Adrenal gland (tissue), 5 donors: ENCODE data around the gene RAD51B.

Source experiments
- POLR2A ChIP-seq, 2 donors: fragments of 450-650 bp; IDR thresholded peaks; one replicate each; pipeline ENCODE4 v1.6.1; 2017; ENCODE audit warnings: antibody characterized with exemption in 2 of 2, mild to moderate bottlenecking in 2 of 2, moderate library complexity in 1 of 2
- TF ChIP-seq, protein P1 (sequence below), 6 experiments: fragments of 450-650 bp in 4 of 6; fragments of 200-600 bp in 2 of 6; sonication (generic) in 1 of 6; IDR thresholded peaks; 1 replicate in 5 of 6; 2 replicates in 1 of 6; pipeline versions ENCODE4 v1.5.1 to v1.8.0; 2016 to 2021; ENCODE audit warnings: antibody characterized with exemption in 6 of 6, mild to moderate bottlenecking in 2 of 6, moderate library complexity in 1 of 6
- donor health status: DM: no; HTN: no; CAD: no.

DNA sequence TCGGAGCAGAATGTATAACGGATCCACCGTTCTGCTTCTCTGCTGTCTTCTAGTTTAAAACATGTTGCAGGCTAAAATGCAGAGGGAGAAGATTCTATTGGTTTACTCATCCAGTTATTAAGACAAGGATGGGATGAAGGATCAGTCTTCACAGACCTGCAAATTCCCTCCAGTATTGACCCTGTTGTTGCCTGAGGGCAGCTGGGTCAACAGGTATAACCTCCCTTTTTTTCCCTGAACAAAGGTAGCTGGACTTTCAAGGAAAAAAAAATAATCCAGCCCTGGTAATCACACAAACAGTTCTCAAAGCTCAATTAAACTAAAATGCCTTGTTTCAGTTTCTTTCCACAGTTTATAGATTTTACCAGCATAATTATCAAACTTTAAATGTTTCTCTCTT, 492.7 kb downstream of the RAD51B start:
- TF ChIP-seq, protein P1, sequence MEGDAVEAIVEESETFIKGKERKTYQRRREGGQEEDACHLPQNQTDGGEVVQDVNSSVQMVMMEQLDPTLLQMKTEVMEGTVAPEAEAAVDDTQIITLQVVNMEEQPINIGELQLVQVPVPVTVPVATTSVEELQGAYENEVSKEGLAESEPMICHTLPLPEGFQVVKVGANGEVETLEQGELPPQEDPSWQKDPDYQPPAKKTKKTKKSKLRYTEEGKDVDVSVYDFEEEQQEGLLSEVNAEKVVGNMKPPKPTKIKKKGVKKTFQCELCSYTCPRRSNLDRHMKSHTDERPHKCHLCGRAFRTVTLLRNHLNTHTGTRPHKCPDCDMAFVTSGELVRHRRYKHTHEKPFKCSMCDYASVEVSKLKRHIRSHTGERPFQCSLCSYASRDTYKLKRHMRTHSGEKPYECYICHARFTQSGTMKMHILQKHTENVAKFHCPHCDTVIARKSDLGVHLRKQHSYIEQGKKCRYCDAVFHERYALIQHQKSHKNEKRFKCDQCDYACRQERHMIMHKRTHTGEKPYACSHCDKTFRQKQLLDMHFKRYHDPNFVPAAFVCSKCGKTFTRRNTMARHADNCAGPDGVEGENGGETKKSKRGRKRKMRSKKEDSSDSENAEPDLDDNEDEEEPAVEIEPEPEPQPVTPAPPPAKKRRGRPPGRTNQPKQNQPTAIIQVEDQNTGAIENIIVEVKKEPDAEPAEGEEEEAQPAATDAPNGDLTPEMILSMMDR (IDR thresholded peaks at IDR 0.05) = no peak
- no peak for TF ChIP-seq POLR2A (IDR thresholded peaks at IDR 0.05)
